ENCODE results near the gene YAP1.
"Not testable (repeated sequence)": the region's sequence is repeated elsewhere in the genome, so short reads cannot be mapped to it uniquely, and the experiment has no call there.

The YAP1 gene

GRCh38 chr11:102191832-102192231 lies 81.6 kb downstream of the YAP1 start:
- Mint-ChIP-seq H3K27me3 (peaks cover 4% of the 10 kb centered on the region), H3K4me3 (no peak overlapping the region), H3K27ac (no peak overlapping the region), H3K4me1 (no peaks in the 10 kb centered on the region), H3K36me3 (no peaks in the 10 kb centered on the region), H3K9me3 (peaks cover 2% of the 10 kb centered on the region)
- ATAC-seq (ENCODE audit: low read depth) (no peak), DNase-seq (ENCODE audit: low spot score in 2 of 2) (no peak)

- Mint-ChIP-seq H3K27ac (no peak overlapping the region), H3K4me1 (no peaks in the 10 kb centered on the region), H3K27me3 (peaks cover 2% of the 10 kb centered on the region), H3K36me3 (no peaks in the 10 kb centered on the region), H3K4me3 (no peak overlapping the region), H3K9me3 (peaks cover 2% of the 10 kb centered on the region)
- no peak for ATAC-seq (ENCODE audit: low read depth)
- no peak for DNase-seq (ENCODE audit: low spot score in 2 of 2)
These were observed 82.3 kb downstream of the YAP1 start for GRCh38 chr11:102192349-102193066.

GRCh38 chr11:102194257-102194656 lies 84.0 kb downstream of the YAP1 start:
- Mint-ChIP-seq H3K27me3 (peaks cover 7% of the 10 kb centered on the region), H3K27ac (no peak overlapping the region), H3K9me3 (peaks cover 2% of the 10 kb centered on the region), H3K4me3 (no peak overlapping the region), H3K36me3 (no peaks in the 10 kb centered on the region), H3K4me1 (no peaks in the 10 kb centered on the region)
- ATAC-seq (ENCODE audit: low read depth) (no peak), DNase-seq (ENCODE audit: low spot score in 2 of 2) (no peak)

- no peak for ATAC-seq (ENCODE audit: low read depth)
- Mint-ChIP-seq H3K4me1 (no peaks in the 10 kb centered on the region), H3K9me3 (peaks cover 2% of the 10 kb centered on the region), H3K27me3 (peaks cover 7% of the 10 kb centered on the region), H3K4me3 (no peak overlapping the region), H3K27ac (no peak overlapping the region), H3K36me3 (no peaks in the 10 kb centered on the region)
- no peak for DNase-seq (ENCODE audit: low spot score in 2 of 2)
These were observed 84.7 kb downstream of the YAP1 start for GRCh38 chr11:102194990-102195389.

- Mint-ChIP-seq H3K4me3 (no peak overlapping the region), H3K36me3 (no peaks in the 10 kb centered on the region), H3K9me3 (peaks cover 2% of the 10 kb centered on the region), H3K4me1 (no peaks in the 10 kb centered on the region), H3K27ac (no peak overlapping the region), H3K27me3 (peaks cover 8% of the 10 kb centered on the region)
- no peak for DNase-seq (ENCODE audit: low spot score in 2 of 2)
- no peak for ATAC-seq (ENCODE audit: low read depth)
These were observed 86.1 kb downstream of the YAP1 start for GRCh38 chr11:102196351-102196750.

- Mint-ChIP-seq H3K9me3 (peaks cover 2% of the 10 kb centered on the region), H3K4me1 (no peaks in the 10 kb centered on the region), H3K36me3 (no peaks in the 10 kb centered on the region), H3K27me3 (peaks cover 8% of the 10 kb centered on the region), H3K4me3 (no peak overlapping the region), H3K27ac (no peak overlapping the region)
- DNase-seq (ENCODE audit: low spot score in 2 of 2) (no peak), ATAC-seq (ENCODE audit: low read depth) (no peak)
These were observed 86.6 kb downstream of the YAP1 start for GRCh38 chr11:102196816-102197215.

GRCh38 chr11:102197670-102198139 lies 87.5 kb downstream of the YAP1 start:
- Mint-ChIP-seq H3K27me3 (peaks cover 8% of the 10 kb centered on the region), H3K36me3 (no peaks in the 10 kb centered on the region), H3K4me3 (no peak overlapping the region), H3K27ac (no peak overlapping the region), H3K9me3 (peaks cover 2% of the 10 kb centered on the region), H3K4me1 (no peaks in the 10 kb centered on the region)
- DNase-seq (ENCODE audit: low spot score in 2 of 2) (no peak), ATAC-seq (ENCODE audit: low read depth) (no peak)

GRCh38 chr11:102199673-102200072 lies 89.4 kb downstream of the YAP1 start:
- Mint-ChIP-seq H3K27me3 (peaks cover 10% of the 10 kb centered on the region), H3K36me3 (no peaks in the 10 kb centered on the region), H3K27ac (no peak overlapping the region), H3K4me3 (no peak overlapping the region), H3K4me1 (no peaks in the 10 kb centered on the region), H3K9me3 (peaks cover 2% of the 10 kb centered on the region)
- no peak for DNase-seq (ENCODE audit: low spot score in 2 of 2)
- no peak for ATAC-seq (ENCODE audit: low read depth)

GRCh38 chr11:102200325-102200724 lies 90.1 kb downstream of the YAP1 start:
- not testable (repeated sequence) for H3K36me3 Mint-ChIP-seq; H3K27ac Mint-ChIP-seq; H3K4me3 Mint-ChIP-seq; H3K9me3 Mint-ChIP-seq; ATAC-seq (ENCODE audit: low read depth); H3K27me3 Mint-ChIP-seq; H3K4me1 Mint-ChIP-seq; DNase-seq (ENCODE audit: low spot score in 2 of 2)

- no peaks in the 10 kb centered on the region for H3K9me3 Mint-ChIP-seq
- no peak for DNase-seq (ENCODE audit: low spot score in 2 of 2)
- no peak for ATAC-seq (ENCODE audit: low read depth)
- H3K27ac Mint-ChIP-seq, result no peak overlapping the region
- H3K27me3 Mint-ChIP-seq, result peaks cover 7% of the 10 kb centered on the region
- H3K4me3 Mint-ChIP-seq, result no peak overlapping the region
- no peaks in the 10 kb centered on the region for H3K4me1 Mint-ChIP-seq
- no peaks in the 10 kb centered on the region for H3K36me3 Mint-ChIP-seq
These were observed 91.5 kb downstream of the YAP1 start for GRCh38 chr11:102201776-102202175.

GRCh38 chr11:102202972-102203371 lies 92.7 kb downstream of the YAP1 start:
- ATAC-seq (ENCODE audit: low read depth) (no peak), DNase-seq (ENCODE audit: low spot score in 2 of 2) (no peak)
- no peaks in the 10 kb centered on the region for H3K9me3 Mint-ChIP-seq
- H3K36me3 Mint-ChIP-seq, result no peaks in the 10 kb centered on the region
- no peak overlapping the region for H3K4me3 Mint-ChIP-seq
- peaks cover 7% of the 10 kb centered on the region for H3K27me3 Mint-ChIP-seq
- no peak overlapping the region for H3K27ac Mint-ChIP-seq
- no peaks in the 10 kb centered on the region for H3K4me1 Mint-ChIP-seq

GRCh38 chr11:102204174-102204573 lies 93.9 kb downstream of the YAP1 start:
- Mint-ChIP-seq H3K4me3 (no peak overlapping the region), H3K27me3 (peaks cover 3% of the 10 kb centered on the region), H3K27ac (no peak overlapping the region), H3K36me3 (no peaks in the 10 kb centered on the region), H3K9me3 (no peaks in the 10 kb centered on the region), H3K4me1 (no peaks in the 10 kb centered on the region)
- ATAC-seq (ENCODE audit: low read depth) (no peak), DNase-seq (ENCODE audit: low spot score in 2 of 2) (no peak)

GRCh38 chr11:102205805-102206204 lies 95.6 kb downstream of the YAP1 start:
- no peaks in the 10 kb centered on the region for H3K36me3 Mint-ChIP-seq
- H3K4me1 Mint-ChIP-seq, result no peaks in the 10 kb centered on the region
- ATAC-seq (ENCODE audit: low read depth) (no peak), DNase-seq (ENCODE audit: low spot score in 2 of 2) (no peak)
- no peaks in the 10 kb centered on the region for H3K9me3 Mint-ChIP-seq
- no peak overlapping the region for H3K27ac Mint-ChIP-seq
- no peak overlapping the region for H3K4me3 Mint-ChIP-seq
- H3K27me3 Mint-ChIP-seq, result peaks cover 6% of the 10 kb centered on the region

GRCh38 chr11:102208835-102209234 lies 98.6 kb downstream of the YAP1 start:
- ATAC-seq (ENCODE audit: low read depth), result no peak
- Mint-ChIP-seq H3K27ac (no peak overlapping the region), H3K27me3 (peaks cover 9% of the 10 kb centered on the region), H3K9me3 (no peaks in the 10 kb centered on the region), H3K4me3 (no peak overlapping the region), H3K4me1 (no peaks in the 10 kb centered on the region), H3K36me3 (no peaks in the 10 kb centered on the region)
- no peak for DNase-seq (ENCODE audit: low spot score in 2 of 2)

GRCh38 chr11:102214623-102215022 lies 104.4 kb downstream of the YAP1 start:
- H3K9me3 Mint-ChIP-seq, result no peaks in the 10 kb centered on the region
- peaks cover 18% of the 10 kb centered on the region for H3K27me3 Mint-ChIP-seq
- no peak overlapping the region for H3K27ac Mint-ChIP-seq
- H3K4me3 Mint-ChIP-seq, result no peak overlapping the region
- ATAC-seq (ENCODE audit: low read depth), result no peak
- no peaks in the 10 kb centered on the region for H3K36me3 Mint-ChIP-seq
- no peak for DNase-seq (ENCODE audit: low spot score in 2 of 2)
- H3K4me1 Mint-ChIP-seq, result no peaks in the 10 kb centered on the region

Data from memory B cell (primary cell).